Embryonic facial prominence (tissue), 1 donor: ENCODE results near the gene BIRC5.
A peak's percentile ranks its signal among the peaks of the same experiment; 100 is the strongest.

ENCODE experiments used
- DNase-seq: peaks from one replicate; pipeline ENCODE4 v3.0.0-alpha.2; 2016; ENCODE audit errors: extremely low spot score

The BIRC5 gene

GRCh38 chr17:78256707-78257591 lies 42.9 kb downstream of the BIRC5 start:
- DNase-seq: no peak

- no peak for DNase-seq
Observed at GRCh38 chr17:78257810-78258322, 43.8 kb downstream of the BIRC5 start.

GRCh38 chr17:78258323-78259191 lies 44.5 kb downstream of the BIRC5 start:
- DNase-seq: no peak

GRCh38 chr17:78259192-78259554 lies 45.1 kb downstream of the BIRC5 start:
- DNase-seq: no peak

GRCh38 chr17:78263063-78263735 lies 49.1 kb downstream of the BIRC5 start:
- DNase-seq: no peak

GRCh38 chr17:78263736-78264340 lies 49.8 kb downstream of the BIRC5 start:
- no peak for DNase-seq

- DNase-seq: no peak
Observed at GRCh38 chr17:78264590-78264989, 50.5 kb downstream of the BIRC5 start.

- no peak for DNase-seq
Observed at GRCh38 chr17:78265121-78265520, 51.1 kb downstream of the BIRC5 start.

- no peak for DNase-seq
Observed at GRCh38 chr17:78266231-78266631, 52.2 kb downstream of the BIRC5 start.

GRCh38 chr17:78266771-78267170 lies 52.7 kb downstream of the BIRC5 start:
- no peak for DNase-seq

- no peak for DNase-seq
Observed at GRCh38 chr17:78267253-78268073, 53.4 kb downstream of the BIRC5 start.

- DNase-seq: no peak
Observed at GRCh38 chr17:78268191-78268874, 54.3 kb downstream of the BIRC5 start.

- peak; percentile 75 for DNase-seq
Observed at GRCh38 chr17:78268951-78269905, 55.2 kb downstream of the BIRC5 start.

GRCh38 chr17:78269955-78270381 lies 55.9 kb downstream of the BIRC5 start:
- DNase-seq: no peak

- no peak for DNase-seq
Observed at GRCh38 chr17:78271419-78272170, 57.5 kb downstream of the BIRC5 start.

- DNase-seq: no peak
Observed at GRCh38 chr17:78272181-78272913, 58.3 kb downstream of the BIRC5 start.

- DNase-seq: no peak
Observed at GRCh38 chr17:78272914-78273258, 58.8 kb downstream of the BIRC5 start.

GRCh38 chr17:78273813-78274212 lies 59.8 kb downstream of the BIRC5 start:
- DNase-seq: no peak
